Measurements from ENCODE around the gene LAX1.
A peak's percentile ranks its signal among the peaks of the same experiment; 100 is the strongest.
"Not testable (repeated sequence)": the region's sequence is repeated elsewhere in the genome, so short reads cannot be mapped to it uniquely, and the experiment has no call there.

LAX1 gene, protein sequence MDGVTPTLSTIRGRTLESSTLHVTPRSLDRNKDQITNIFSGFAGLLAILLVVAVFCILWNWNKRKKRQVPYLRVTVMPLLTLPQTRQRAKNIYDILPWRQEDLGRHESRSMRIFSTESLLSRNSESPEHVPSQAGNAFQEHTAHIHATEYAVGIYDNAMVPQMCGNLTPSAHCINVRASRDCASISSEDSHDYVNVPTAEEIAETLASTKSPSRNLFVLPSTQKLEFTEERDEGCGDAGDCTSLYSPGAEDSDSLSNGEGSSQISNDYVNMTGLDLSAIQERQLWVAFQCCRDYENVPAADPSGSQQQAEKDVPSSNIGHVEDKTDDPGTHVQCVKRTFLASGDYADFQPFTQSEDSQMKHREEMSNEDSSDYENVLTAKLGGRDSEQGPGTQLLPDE

DNA sequence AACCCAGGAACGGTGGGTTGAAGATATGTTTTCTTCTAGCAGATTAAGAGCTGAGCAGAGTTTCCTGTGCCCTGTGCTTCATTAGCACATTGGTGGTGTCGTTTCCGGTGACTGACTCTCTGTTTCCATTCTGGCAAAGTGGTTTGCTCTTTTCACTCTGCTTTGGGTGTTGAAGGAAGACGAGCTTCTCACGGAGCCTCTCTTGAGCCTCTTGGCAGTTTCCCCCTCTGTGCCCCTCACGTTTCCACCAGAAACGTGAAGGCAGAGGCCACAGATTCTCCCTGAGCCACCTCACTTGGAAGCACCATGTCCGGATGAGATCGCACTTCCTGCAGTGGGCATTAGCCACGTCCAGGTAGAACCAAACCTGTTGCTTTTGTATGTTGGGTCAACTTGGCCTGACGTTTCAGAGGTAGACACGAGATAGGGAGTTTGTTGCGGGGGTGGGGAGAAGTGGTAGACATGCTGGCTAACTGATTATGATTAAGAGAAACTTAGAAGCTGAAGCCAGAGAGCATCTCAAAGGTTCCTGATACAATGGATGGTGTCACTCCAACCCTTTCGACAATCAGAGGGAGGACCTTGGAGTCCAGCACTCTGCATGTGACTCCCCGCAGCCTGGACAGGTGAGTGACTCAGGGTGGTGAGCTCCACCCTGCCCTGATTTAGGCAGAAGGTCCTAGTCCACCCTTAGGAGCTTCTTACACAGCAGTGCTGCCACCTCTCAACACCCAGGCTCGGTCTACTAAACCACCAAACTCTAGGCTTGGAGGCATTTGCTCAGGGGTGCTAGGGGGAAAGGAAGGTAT is at the start of gene LAX1:
Gene LAX1 (plus strand): TSS at position 155 of the 809 bp plus-strand sequence. CDS start 383 bp downstream, at position 538.
- ATAC-seq, result peak; percentile 89 to 90

DNA sequence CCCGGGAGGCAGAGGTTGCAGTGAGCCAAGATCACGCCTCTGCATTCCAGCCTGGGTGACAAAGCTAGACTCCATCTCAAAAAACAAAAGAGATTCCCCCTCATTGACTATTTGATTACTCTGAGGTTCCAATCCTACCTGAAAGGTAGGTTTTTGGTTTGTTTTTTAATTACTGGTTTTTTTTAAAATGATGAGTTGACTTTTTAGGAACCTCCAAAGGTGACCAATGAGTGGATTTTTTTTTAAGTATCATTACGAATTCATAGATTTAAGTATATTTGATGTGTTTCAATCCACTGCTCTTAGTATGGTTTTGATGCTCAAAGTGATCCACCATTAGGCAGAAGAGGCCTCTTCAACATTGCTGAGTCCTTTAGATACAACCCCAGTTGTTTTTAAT is 47.9 kb upstream of the LAX1 start:
- ATAC-seq, result no peak

DNA sequence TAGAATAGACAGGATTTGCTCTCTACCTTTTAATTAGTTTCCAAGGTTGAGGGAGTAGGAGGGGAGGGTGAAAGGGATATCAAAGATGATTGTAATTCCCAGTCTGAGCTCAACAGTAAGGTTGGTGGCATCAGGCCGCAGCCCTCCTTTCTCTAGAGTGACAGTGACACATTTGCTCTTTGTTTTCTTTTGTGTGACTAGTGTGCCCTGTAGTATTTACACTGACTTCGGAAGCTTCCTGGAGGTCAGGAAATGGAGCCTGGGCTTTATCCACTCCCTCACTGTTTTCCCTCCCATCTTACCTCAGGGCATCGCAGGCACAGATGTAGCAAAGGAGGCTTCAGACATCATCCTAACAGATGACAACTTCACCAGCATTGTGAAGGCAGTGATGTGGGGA is 44.7 kb upstream of the LAX1 start:
- ATAC-seq, result no peak

DNA sequence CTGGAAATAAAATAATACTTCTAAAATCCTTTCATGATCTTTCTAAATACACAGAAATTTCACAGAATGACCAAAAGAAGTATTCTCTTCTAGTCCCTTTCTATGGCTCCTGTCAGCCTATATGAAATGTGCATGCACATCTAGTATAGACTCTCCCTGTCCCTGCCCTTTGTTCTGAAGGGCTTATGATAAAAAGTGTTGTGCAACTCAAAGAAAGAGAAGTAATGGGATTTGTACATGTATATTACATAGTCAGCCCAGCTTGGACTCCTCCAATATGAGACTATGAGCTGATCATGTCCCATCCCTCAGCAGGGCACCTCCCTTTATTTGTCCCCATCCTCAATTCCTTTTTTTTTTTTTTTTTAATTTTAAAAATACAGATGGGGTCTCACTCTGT is 42.1 kb upstream of the LAX1 start:
- ATAC-seq, result no peak

DNA sequence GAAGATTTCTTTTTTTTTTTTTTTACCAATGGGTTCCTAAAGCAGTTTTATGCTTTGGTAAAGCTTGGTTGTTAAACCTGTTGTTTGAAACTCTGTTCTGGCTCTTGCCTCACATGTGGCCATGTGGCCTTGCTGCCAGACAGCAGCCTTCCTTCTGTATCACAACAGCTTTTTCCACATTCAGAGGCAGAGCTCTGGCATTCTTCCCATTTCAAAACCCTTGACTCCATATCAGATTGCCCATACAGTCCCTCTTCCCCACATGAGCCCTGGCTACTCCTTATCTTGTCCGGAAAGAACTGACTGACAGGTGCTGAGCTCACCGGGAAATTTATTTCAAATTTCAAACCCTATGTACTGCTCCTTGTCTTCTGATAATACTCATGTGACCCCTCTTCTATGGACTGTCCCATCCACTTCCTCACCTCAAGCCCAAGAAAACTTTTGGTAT is 38.5 kb upstream of the LAX1 start:
- no peak for ATAC-seq

DNA sequence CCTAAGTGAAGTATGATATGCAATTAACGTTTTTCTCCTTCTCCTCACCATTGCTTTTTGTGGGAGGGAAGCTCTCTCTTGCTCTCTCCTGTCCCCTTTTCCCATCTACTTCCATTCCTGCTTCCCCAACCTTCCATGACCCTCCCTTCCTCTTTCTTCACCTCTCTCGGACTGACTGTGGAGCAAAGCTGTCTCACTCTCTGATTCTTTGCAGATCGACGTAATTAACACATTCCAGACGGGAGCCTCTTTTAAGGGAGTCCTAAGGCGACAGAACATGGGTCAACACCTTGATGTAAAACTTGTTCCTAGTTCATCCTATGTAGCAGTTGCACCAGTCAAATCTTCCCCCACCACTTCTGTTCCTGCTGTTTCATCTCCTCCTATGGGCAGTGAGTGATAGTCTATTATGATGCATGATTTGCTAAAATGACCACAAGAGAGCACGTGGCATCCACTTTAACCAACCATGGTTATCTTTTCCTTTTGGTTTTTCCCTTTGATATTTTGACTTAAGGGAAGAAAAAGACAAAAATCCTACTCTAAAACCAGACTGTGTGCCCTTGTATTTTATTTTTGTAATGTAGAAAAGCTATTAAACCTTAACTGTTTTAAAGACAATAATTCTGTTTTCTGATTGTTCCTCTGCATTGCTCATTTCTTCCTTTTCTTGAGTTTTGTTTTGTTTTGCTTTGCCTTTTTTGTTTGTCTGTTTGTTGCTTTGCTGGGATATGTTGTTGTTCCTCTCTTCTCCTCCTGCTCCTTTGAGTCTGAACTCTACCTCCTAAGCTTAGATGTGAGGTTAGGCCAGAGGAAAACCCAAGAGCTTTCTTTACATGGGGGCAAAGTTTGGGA is 31.7 kb upstream of the LAX1 start:
- no peak for ATAC-seq

DNA sequence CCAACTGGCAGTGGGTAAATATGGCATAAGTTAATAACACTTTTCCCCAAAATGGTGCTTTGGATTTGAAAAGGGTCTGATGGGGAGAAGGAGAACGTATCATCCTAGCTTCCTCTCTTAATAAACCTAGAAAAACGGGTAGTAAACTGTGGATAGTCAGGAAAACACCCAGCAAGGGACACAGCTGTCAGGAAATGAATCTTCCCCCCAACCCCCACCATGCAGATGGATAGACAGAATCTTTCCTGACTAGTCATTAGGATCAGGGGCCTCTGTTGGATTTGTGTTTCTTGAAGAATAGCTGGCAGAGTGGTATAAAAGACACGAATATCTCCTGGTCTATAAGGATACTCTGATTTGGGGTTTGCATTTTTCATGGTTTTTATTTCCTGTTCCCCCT is 22.5 kb upstream of the LAX1 start:
- ATAC-seq, result no peak

DNA sequence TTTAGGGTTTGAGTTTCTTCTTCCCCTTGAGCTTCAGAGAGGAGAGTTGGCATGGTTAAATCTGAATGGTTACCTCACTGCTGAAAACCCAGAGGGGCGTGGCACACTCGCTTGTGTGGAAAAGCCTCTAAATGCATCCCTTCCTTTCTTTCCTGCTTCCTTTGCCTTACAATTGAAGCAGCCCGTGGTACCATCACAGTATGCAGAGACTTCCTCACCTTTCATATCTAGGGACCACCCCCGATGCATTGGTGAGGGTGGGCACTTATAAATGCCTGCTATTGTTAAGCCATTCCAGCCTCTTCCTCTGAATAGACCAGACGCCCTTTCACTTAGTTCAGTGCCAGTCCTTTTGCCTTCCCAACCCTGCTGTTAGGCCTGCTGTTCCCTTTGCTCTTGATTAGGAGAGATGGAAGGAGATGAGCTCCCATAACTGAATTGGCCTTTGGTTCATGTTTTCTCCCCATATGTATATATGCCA is 21.9 kb upstream of the LAX1 start:
- no peak for ATAC-seq

DNA sequence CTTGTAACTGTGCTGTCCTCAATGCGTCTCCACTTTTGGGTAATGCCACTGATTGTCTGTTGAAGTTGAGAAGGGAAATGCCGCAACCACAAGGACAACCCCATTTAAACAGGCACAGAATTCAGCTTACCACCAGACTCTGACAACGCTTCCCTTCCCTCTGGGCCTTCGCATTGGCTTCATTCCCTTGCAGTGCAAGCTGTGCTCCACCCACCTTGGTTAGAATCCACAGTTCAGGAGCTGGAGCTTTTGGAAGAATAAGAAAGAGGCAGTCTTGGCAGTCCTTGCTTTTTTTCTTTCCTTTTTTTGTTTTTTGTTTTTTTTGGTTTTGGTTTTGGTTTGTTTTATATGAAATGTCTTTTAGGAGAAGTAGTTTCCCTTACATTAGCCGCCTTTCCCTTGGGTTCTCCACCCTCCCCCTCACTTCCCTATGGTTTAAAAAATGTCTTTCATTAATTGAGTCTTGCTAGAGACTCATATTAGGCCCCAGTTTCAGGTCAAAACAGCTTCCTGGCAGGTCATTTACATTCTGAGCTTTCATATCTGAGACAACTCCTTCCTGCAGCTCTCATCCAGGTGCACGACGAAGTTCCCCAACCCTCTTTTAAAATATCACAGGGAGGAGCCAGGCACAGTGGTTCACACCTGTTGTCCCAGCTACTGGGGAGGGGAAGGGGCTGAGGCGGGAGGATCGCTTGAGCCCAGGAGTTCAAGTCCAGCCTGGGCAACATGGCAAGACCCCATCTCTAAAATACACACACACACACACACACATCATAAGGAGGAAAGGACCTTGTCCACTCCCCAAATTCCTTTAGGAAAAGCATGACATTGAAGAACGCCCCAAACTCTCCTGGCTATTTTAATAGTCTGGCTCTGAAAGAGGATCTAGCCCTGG is 20.7 kb upstream of the LAX1 start:
- peak; percentile 35 to 41 for ATAC-seq

DNA sequence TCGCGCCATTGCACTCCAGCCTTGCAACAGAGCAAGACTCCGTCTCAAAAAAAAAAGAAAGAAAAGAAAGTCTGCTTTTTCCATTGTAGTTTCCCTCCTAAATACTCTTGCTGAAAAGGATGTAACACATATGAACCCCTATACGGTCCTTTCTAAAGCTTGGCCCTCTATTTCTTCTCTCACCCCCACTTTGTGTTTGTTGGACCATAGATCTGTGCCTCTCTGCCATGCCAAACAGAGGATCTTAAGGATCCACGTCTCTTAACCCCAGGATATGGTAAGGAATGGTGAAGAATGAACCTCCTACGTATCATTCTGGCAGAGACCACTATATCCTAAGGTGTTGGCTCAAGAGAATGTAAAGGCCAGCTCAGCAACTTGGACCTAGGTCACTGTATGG is 18.7 kb upstream of the LAX1 start:
- ATAC-seq, result no peak

DNA sequence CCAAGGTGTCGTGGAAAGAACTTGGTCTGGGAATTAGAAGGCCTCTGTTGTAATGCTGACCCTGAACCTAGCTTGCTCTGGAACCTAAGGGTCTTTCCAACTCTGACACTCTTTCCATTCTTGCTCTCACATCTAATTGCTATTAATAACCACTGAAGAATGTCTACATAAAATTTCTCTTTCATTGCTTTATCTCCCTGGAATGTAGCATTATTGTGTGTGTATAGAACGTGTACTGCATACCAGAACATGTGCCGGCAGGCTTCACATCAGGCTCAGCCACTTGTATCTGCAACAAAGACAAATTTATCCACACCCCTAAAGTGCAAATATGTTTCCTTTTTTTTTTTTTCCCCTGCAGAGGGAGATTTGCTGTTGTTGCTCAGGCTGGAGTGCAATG is 13.9 kb upstream of the LAX1 start:
- no peak for ATAC-seq

DNA sequence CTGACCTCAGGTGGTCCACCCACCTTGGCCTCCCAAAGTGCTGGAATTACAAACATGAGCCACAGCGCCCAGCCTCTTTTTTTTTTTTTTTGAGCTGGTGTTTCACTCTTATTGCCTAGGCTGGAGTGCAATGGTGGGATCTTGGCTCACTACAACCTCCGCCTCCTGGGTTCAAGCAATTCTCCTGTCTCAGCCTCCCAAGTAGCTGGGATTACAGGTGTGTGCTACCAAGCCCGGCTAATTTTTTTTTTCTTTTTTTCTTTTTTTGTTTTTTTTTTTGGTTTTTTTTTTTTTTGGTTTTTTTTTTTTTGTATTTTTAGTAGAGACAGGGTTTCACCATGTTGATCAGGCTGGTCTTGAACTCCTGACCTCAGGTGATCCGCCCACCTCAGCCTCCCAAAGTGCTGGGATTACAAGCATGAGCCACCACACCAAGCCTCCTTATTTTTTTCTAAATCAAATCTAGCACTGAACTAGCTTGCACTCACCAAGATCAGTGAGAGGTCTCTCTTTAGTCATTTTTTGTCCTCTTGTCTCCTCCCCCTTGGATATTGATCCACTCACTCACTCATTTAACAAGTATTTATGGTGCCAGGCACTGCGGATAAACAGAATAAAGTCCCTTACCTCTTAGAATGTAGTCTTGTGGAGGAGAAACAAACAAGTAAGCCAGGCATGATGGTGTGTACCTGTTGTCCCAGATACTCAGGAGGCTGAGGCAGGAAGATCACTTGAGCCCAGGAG is 13.2 kb upstream of the LAX1 start:
- not testable (repeated sequence) for ATAC-seq

DNA sequence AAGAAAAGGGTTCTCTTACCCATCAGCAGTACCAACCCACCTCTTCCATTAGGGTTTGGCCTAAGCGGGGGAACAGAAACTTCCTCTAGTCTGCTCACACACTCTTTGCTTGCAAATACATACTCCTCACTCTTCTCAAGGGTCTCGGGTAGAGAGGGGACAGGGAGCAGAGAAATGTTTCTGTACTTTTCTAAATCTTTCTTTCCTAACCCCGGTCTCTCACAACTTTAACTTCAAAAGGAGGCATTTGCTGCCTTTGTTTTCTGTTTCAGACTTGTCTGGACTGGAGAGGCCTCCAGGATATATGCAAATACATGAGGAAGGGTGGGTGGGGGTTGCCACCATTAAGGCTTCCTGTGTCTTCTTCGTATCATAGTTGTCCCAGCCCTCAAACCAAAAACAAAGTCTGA is 10.5 kb upstream of the LAX1 start:
- ATAC-seq, result peak; percentile 41 to 65

DNA sequence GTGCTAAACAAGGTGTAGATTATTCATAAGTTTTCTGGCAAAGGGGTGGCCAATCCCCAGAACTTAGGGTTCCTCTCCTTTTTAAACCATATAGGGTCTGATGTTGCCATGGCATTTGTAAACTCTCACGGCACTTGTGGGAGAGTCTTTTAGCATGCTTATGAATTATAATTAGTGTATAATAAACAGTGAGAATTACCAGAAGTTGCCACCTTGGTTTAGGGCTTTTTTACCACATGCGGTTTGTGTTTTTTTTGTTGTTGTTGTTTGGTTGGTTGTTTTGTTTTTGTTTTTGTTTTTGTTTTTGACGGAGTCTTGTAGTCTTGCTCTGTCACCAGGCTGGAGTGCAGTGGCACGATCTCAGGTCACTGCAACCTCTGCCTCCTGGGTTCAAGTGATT is 8.9 kb upstream of the LAX1 start:
- ATAC-seq, result peak in 1 of 2 donors; percentile 44

DNA sequence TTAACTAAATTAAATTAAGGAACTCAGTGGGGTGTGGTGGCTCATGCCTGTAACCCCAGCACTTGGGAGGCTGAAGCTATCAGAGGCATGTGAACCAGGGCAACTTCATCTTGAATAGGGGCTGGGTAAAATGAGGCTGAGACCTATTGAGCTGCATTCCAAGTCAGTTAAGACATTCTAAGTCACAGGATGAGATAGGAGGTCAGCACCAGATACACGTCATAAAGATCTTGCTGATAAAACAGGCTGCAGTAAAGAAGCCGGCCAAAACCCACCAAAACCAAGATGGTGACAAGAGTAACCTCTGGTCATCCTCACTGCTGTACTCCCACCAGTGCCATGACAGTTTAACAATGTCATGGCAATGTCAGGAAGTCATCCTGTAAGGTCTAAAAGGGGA is 6.2 kb upstream of the LAX1 start:
- ATAC-seq, result not testable (repeated sequence)

DNA sequence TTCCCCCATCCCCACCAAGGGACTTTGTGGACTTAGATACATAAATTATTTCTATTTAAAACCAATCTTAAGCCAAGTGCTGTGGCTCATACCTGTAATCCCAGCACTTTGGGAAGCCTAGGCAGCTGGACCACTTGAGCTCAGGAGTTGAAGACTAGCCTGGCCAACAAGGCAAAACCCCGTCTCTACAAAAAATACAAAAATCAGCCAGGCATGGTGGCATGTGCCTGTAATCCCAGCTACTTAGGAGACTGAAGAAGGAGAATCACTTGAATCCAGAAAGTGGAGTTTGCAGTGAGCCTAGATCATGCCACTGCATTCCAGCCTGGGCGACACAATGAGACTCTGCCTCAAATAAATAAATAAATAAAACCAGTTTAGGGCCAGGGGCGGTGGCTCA is 4.5 kb upstream of the LAX1 start:
- ATAC-seq, result no peak

DNA sequence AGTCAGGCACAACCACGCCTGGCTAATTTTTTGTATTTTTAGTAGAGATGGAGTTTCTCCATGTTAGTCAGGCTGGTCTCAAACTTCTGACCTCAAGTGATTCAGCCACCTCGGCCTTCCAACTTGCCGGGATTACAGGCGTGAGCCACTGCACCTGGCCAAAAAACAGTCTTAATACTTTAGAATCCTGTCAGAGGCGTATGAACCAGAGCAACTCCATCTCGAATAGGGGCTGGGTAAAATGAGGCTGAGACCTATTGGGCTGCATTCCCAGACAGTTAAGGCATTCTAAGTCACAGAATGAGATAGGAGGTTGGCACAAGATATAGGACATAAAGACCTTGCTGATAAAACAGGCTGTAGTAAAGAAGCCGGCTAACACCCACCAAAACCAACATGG is 3.0 kb upstream of the LAX1 start:
- not testable (repeated sequence) for ATAC-seq

DNA sequence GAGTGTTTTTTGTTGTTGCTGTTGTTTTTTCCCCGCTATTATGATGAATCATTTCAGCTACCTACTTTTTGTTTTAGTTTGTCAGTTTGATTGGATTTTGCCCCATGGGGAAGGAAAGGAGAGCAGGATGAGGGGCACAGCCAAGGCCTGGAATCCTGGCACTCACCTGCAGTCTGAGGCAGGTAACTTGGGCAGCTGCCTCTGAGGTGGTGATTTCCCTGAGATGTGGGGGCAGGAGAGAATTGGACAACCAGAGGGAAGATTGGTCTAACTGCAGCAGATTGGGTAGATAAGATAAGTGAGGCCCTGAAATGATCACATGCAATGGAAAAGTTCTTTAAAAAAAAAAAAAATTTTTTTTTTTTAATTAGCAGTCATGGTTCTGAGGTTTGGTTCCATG is 1.5 kb upstream of the LAX1 start:
- ATAC-seq, result no peak

DNA sequence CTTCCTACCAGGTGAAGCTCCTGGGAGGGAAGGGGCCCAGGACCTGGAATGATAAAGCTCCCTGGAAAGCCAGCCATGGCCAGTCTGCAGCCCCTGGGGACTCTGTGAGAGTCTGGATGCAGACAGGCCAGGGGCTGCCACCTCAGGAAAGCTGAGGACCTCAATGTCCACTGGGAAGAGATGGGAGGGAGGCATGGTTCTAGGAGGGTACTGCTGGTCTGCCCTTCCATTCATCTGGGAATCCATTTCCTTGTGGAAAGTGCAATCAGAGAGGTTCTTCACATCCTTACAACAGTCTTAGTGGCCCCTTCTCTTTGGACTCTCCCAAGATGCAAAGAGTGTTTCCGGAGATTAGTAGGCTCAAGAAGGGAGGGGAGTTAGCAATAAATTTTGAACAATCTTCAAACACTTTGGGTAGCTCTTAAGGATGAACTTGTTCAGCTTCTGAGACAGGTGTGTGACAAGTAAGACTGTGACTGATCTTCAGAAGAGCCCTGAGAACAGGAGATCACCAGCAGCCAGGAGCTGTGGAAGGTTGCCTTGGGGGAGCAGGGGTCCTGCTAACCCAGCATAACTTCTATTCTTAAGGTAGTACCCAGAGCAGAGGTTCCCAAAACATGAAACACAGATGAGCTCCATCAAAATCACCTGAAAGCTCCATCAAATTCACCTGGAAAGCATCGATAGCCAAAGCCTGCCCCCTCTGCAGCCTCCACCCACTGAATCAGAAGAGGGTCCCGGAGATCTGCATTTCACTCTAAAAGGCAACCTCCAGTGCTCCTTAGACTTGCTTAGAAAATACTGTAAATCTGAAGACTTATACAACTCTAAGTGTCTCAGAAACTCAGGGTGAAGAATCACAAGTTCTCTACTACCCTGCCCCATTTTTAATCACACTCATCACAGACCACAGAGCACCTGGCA is 616 bp upstream of the LAX1 start:
- no peak for ATAC-seq

DNA sequence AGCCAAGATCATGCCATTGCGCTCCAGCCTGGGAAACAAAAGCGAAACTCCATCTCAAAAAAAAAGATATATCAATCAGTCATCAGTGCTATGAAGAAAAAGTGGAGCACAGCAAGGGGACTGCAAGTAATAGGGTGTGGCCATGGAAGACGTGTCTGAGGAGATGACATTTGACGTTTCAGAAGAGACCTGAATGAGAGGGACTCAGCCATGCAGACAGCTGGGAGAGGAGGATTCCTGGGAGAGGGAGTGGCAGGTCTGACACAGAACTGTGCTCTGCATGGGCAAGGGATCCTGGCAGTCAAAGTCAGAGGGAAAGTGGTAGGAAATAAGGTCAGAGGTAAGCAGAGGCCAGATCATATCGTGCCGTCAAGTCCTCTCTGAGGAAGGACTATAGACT is 3.3 kb downstream of the LAX1 start:
- peak in 1 of 2 donors; percentile 3 for ATAC-seq

Data from activated CD4-positive, CD25-positive, alpha-beta regulatory T cell treated with anti-CD3 and anti-CD28 coated beads, Interleukin-2, amount 50 U/mL, for 24 hours (primary cell).